Stimulated activated CD4-positive, alpha-beta T cell treated with anti-CD3 and anti-CD28 coated beads, Interleukin-12 subunit alpha, Interleukin-12 subunit beta, amount 100 ng/mL, for 4 hours (primary cell): ENCODE results near the gene C22orf42.
A peak's percentile ranks its signal among the peaks of the same experiment; 100 is the strongest.
"Not testable (repeated sequence)": the region's sequence is repeated elsewhere in the genome, so short reads cannot be mapped to it uniquely, and the experiment has no call there.

Experiments
- DNase-seq: peaks from one replicate; pipeline ENCODE4 v3.0.0-alpha.2; 2020

The C22orf42 gene

DNA sequence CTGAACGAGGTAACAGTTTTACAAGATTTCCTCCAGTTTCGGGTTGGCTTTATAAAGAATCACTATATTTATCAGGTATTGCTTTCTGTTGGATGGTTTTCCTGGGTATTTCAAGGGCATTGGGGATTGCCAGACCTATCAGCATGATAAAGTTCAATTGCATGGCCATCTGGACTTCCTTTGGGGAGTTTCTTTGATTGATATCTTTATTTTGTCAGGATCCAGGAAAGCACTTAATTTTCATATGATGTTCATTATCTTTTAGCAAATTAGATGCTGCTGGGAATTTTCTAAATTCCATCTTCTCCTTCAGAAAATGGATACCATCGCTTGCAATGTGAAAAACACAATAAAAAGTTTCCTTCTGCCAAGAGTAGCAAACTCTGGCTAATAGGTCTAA, 24.5 kb upstream of the C22orf42 start:
- no peak for DNase-seq

DNA sequence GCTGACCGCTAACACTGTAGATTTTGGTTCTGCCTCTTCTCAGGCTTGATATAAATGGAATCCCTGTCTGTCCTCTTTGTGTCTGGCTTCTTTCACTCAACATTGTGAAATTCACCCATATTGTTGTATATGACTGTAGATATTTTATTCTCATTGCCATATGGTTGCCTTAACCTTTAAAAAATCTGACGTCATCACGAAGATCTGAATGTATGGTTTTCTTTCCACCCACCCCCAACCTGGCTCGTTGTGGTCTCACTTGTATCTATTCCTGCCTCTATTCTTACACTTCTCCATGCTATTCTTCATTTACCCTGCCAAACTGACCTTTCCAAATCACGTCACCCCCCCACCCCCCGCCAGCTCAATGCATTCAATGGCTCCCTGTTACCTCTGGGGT, 21.9 kb upstream of the C22orf42 start:
- DNase-seq = no peak

DNA sequence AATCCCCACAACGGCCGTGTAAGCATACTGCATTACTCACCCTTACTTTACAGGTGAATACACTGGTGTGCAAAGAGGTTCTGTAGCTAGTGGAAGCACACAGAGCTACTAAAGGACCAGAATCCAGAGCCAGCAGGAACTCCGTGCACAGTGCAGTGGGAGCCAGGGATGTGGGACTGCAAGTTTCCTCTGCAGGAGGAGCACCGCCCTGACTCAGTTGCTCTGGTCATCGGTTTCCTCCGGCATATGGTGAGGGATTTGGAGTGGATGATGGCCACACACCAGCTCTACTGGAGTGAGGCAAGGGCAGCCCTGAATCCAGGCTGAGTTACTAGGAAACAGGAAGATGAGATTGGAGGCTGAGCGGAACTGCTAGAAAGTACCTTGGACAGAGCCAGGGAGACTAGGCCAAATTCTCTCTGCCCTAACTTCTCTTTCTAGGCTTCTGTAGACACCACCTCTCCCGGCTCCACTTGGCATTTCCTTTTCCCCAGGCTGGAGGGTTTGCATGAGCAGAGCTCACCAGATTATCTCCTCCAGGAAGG, 18.2 kb upstream of the C22orf42 start:
- DNase-seq = no peak

DNA sequence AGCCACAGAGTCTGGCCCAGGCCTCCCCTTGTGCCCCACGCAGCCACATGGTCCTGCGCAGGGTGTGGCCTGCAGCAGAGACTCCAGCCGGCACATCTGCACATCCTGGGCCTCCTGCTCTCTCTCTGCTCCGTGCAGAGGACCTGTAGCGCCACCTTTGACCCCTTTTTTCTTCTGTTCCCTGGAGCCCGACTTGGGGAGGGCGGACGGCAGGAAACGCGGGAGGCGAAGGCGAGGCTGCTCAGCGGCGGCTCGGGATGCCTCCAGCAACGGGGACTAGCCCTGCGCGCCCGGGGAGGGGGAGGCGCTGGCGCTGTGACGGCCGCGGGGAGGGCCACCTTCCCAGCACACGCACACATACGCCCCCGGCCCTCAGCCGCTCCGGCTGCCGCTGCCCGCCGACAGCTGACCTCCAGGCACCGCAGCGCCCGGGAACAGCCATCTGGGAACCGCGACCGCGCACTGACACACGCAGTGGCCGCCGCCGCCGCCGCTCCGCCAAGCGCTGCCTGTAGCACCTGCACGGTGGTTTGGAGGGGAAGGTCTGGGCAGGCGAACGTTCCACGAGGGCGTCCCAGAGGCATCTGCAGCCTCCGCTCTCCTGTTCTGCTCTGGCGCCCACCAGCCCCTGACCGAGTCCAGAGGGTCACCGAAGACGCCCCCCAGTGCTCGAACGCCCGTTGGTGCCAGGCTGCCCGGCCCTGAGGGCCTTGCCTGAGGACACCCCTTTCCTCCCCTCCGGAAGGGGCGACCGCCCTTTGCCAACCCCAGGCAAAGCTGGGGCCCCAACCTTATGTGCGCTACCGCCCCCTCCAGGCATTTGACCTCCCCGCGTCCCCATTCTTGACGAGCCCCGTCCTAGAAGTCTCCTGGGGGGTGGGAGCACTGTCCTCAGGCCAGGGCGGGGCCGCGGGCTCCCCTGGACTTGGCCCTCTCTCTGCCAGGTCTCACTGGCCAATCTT, 16.9 kb upstream of the C22orf42 start:
- peak; percentile 4 for DNase-seq

DNA sequence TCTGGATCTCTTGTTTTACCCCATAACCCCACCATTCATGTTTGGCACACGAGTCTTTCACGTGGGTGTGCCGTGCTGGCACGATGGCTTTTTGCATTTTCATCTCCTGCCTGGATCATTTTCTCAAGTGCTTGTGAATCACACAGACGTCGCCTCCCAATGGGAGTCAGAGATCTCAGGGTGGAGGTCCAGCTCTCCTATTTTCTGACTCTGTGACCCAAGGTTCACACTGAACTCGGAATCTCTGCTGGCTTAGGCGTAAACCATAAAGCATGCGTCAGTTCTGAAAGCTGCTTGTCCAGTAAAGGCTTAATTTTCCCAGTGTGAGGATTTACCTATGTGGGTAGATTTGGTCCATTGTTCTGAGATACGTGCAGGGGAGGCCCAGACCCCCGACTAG, 16.0 kb upstream of the C22orf42 start:
- no peak for DNase-seq

DNA sequence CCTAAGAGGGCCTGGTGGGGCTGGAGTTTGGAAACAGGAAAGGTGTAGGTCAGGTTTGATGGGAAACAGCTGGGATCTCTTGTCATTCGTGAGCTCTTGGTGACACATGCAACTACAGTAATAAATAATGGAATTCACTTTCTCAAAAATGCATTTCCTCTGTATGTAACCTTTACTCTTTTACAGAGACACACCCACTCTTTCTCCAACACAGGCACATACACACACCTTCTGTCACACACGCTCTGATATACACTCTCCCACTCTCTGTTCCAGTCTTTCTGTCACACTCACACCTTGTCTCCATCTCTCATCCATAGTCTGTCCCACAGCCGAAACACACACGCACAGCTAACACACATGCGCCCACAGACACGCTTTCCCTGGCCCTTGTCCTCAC, 6.6 kb upstream of the C22orf42 start:
- DNase-seq = no peak

DNA sequence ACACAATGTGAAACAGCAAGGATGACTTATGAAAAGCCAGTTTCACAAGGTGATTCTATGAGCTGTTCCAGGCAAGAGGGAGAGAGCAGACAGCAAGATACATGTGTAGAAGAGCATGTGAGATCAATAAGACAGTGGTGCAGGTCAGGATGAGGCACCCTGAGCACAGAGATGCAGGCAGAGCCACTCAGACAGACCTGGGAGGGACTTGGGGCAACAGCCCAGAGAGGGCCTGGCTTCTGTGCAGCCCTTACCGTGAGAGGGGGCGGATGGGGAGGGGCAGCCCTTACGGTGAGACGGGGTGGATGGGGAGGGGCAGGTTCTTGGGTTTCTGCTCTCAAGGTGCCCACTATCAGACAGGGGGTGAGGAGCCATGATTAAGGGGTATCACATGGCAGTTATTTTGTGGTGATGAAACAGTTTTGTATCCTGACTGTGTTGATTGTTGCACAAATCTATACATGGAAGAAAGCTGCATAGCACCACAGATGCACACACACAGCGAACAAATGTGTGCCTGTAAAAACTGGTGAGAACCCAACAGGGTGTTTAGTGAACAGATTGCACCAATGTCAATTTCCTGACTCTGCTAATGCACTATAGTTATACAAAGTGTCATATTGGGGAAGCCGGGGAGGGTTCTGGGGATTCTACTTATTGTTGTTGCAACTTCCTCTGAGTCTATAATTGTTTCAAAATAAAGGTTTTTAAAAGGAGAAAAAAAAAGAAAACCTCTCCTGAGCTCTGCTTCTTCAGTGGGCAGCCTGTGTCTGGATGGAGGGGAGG, 5.2 kb upstream of the C22orf42 start:
- DNase-seq = no peak

DNA sequence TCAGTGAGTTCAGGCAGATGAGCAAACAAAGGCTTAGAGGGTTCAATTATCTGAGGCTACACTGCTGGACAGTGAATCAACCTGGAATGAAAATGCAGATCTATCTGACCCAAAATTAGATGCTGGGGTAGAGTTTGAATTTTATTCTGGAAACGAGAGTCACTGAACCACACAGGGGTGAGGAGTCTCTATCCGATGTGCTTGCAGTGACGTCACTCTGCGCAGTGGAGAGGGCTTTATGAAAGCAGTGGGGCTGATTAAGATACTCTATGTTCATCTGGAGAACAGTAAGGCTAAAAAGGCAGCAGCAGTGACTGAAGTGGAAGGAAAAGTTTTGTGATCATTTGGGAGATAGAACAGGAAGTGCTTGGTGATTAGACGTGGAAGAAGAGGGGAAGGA, 1.3 kb upstream of the C22orf42 start:
- not testable (repeated sequence) for DNase-seq

DNA sequence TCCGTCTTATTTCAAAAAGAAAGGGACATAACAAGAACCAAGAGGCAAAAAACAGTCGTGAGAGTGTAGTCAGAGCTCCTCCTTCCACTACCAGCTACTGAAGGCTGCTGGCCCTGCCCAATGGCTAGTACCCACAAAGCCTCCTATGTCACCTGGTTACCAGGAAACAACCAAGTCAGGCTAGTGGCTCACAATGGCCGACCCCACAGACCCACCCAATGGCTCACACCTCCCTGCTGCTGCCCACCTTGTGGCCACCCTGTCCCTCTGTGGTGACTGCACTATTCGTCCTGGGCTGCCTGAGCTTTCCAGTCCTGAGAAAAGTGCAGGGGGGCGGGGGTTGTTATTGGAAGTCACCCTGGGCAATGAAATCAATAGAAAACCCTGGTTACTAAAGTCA, 1.5 kb downstream of the C22orf42 start:
- DNase-seq = not testable (repeated sequence)

DNA sequence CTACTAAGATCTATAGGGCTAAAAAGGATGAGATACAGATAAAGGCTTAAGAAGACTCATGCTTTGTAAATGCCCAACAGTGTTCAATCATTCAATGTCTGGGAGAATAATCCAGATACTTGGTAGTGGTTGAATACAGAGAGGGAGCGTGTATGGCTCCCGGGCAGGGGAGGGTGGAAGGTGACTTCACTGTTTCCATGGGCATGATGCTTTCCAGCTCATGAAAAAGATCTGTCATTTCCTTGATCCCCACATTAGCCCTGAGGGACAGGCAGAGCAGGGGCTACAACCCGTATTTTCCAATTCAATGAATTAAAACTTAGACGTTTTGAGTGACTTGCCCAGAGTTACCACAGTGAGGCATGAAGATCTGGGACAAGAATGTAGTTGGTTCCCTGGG, 4.4 kb downstream of the C22orf42 start:
- DNase-seq = not testable (repeated sequence)

DNA sequence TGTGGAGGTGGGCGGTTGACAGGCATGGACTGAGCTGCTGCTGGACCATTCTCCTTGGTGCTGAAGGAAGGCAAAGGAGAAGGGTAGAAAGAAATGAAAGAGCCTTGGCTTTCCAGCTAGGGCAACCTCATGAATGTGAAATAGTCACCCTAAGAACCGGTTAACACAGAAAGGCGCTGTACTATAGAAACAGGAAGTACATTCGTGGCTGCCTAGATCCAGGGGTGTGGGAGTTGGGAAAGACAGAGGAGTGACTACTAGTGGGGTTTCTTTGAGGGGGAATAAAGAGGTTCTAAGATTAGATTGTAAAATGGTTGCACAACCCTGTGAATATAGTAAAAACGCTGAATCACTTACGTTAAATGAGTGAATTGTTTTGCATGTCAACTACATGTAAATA, 7.5 kb downstream of the C22orf42 start:
- not testable (repeated sequence) for DNase-seq

DNA sequence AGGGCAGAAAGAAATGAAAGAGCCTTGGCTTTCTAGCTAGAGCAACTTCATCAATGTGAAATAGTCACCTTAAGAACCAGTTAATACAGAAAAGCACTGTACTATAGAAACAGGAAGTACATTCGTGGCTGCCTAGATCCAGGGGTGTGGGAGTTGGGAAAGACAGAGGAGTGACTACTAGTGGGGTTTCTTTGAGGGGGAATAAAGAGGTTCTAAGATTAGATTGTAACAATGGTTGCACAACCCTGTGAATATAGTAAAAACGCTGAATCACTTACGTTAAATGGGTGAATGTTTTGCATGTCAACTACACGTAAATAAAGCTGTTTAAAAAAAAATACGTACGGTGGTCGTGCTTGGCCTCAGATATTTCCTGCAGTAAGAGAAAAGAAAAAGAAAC, 8.5 kb downstream of the C22orf42 start:
- not testable (repeated sequence) for DNase-seq

DNA sequence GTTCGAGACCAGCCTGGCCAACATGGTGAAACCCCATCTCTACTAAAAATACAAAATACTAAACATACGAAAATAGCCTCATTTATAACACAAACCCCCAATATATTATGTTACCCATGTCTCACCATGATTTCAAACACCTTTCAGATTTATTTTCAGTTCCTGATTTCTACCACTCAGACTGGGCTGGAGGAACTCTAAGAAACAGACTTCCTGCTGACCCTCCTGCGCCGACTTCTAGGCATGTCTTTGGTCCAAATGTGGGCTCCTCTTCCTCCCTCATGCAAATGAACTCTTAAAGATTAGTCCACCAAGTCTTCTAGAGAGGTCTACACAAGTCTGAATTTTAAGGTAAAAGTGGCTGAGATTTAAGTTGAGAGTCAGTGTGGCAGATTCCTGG, 10.7 kb downstream of the C22orf42 start:
- DNase-seq = not testable (repeated sequence)

DNA sequence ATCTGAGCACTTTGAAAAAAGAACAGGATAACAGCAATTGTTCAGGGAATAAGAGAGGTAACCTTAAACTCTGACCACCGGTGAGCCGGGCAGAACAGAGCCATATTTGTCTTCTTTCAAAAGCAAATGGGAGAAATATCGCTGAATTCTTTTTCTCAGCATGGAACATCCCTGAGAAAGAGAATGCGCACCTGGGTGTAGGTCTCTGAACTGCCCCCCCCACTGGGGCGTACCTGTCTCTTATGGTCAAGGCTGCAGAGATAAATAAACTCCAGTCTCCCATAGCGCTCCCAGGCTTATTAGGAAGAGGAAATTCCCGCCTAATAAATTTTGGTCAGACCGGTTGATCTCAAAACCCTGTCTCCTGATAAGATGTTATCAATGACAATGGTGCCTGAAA, 12.0 kb downstream of the C22orf42 start:
- DNase-seq = not testable (repeated sequence)

DNA sequence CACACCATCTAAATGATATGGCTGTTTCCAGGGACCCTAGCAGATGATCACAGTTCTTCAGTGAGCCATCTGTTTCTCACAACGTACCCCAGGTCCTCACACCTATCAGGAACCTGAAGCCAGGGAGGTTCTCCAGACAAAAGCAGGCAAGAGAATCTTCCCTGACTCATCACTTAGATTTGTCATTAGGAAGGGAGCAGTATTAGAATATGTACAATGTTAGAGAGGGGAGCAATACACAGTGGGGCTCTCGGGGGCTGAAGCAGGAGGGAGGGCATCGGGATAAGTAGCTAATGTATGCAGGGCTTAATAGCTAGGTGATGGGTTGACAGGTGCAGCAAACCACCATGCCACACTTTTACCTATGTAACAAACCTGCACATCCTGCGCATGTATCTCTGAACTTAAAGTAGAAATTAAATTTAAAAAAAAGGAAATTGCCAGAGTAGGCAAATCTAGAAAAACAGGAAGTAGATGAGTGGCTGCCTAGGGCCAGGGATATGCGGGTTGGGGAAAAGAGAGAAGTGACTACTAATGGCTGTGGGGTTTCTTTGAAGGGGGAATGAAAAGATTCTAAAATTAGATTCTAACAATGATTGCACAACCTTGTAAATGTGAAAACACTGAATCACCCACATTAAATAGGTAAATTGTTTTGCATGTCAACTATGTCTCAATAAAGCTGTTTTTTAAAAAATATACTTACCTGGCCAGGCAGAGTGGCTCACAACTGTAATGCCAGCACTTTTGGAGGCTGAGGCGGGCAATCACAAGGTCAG, 14.4 kb downstream of the C22orf42 start:
- no peak for DNase-seq

DNA sequence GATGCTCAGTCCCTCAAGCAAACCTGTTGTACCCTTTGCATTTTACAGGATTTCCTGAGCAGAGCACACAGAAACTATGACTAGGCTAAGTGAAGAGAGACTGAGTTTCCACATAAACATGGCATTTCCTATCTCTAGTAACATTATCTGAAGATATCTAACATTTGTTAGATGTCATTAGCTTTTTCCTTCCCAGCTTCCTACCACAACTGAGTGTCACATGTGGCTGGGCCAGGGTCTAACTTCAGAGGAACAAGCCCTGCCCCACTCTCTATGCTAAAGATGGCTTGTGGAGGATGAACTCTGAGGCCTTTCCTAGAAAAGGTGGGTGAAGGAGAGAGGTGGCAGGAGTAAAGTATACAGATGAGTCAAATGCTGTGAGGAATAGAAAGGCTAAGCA, 16.5 kb downstream of the C22orf42 start:
- DNase-seq = no peak

DNA sequence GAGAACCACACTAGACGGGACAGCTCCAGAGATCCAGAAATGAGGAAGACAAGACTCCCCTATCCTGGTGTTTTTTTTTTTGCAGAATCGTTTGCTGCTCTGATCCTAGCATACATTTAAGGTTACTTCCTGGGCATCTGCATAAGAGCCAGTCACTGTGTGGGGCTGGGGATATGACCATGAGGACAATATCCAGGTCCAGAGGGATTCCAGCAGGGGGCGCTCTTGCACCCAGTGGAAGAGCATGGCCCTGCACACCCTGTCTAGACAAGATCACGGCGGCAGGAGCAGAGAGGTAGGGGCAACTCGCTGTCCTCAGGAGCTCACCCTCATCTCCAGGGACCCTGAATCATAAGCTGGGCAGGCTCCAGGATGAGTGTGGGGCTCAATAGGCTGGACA, 18.4 kb downstream of the C22orf42 start:
- not testable (repeated sequence) for DNase-seq

DNA sequence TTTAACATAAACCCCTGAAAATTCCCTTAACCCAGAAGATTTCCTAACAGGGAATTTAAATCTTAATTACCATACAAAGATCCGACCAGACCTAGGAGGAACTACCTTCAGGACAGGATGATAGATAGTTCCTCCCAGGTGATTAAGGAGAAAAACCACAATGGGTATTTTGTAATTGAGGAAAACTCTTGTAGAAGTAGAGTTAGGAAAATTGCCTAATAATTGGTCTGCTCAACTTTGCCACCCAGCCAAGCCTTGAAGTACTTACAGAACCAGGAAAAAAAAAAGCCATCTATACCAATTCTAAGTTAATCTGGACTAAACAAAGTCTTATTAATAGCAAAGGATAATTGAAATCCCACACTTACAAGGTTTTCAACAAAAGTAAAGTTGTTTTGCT, 20.5 kb downstream of the C22orf42 start:
- not testable (repeated sequence) for DNase-seq

DNA sequence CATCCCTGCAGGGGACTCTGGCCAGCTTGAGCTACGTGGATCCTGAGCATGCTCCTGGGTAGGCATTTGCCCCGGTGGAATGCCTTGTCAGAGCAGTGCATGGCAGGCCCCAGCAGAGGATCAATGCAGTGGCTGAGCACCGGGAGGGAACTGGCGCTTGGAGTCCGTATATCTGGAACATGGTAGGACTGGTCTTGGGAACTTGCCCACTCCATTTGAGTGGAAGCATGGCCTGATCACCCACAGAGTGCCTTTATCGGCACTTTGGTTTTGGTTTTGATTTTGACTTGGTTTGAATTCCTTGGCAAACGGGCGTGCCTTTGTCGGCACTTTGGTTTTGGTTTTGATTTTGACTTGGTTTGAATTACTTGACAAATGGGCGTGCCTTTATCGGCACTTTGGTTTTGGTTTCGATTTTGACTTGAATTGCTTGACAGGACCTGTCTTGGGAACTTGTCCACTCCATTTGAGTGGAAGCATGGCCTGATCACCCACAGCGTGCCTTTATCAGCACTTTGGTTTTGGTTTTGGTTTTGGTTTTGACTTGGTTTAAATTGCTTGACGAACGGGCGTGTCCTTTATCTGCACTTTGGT, 21.3 kb downstream of the C22orf42 start:
- peak; percentile 25 for DNase-seq

DNA sequence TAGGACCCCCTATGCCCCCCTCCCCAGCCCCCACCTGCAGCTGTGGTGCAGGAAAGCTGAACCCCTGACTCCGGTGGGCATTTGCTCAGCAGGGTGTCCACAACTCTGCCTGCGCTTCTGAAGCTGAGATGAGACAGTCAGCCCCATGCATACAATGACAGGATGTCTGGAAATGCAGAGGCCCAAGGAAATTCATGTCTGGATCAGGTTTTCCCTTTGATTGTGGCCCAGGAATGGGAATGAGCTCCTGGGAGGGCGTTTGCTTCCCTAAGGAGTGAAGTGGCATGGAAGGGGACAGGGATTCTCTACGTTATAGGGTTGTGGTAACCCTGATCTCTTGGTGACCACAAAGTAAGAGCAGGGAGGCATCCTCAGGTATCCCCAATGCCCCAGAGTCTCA, 22.2 kb downstream of the C22orf42 start:
- not testable (repeated sequence) for DNase-seq

DNA sequence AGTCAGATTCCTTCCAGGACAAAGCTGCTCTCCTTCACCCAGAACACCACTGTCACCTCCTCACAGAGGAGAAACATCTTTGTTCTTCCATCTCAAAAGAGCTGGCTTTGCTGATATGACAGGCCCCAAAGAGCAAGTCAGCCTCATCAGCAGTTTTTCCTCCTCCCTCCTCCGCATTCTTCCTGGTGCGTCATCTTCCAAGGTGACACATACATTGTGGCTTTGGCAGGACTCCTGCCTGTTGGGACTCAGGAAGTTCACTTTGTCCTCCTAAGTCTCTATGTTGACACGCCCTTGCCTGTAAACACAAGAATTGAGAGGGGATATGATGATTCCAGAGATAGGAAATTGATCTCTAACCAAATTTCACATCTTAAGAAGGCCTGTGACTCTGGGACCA, 23.1 kb downstream of the C22orf42 start:
- not testable (repeated sequence) for DNase-seq

DNA sequence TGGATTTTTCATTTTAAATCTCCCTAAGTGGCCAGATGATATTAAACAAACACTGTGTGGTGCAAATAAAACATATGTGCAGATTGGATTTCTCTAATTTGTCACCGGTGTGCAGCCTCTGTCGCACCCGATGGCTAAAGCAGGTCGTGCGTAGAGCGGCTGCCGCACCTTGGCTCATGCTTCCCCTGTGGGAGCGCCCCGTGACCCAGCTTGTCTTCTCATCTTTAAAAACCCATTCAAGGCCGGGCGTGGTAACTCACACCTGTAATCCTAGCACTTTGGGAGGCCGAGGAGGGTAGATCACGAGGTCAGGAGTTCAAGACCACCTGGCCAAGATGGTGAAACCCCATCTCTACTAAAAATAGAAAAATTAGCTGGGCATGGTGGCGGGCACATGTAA, 24.3 kb downstream of the C22orf42 start:
- not testable (repeated sequence) for DNase-seq
